Loucy (cell line): ENCODE measurements around the gene KRTAP10-3.

Experiments
- EZH2phosphoT487 ChIP-seq: fragments of 200-600 bp; IDR thresholded peaks from 2 replicates; pipeline ENCODE4 v1.6.1; 2018; ENCODE audit warnings: antibody characterized with exemption, mild to moderate bottlenecking, moderate library complexity, borderline replicate concordance
- TF ChIP-seq, protein P1 (sequence below): fragments of 200-600 bp; sonication (generic); conservative IDR thresholded peaks from 2 replicates; pipeline ENCODE4 v1.5.1; 2014; ENCODE audit warnings: mild to moderate bottlenecking, antibody characterized with exemption, low read length

DNA sequence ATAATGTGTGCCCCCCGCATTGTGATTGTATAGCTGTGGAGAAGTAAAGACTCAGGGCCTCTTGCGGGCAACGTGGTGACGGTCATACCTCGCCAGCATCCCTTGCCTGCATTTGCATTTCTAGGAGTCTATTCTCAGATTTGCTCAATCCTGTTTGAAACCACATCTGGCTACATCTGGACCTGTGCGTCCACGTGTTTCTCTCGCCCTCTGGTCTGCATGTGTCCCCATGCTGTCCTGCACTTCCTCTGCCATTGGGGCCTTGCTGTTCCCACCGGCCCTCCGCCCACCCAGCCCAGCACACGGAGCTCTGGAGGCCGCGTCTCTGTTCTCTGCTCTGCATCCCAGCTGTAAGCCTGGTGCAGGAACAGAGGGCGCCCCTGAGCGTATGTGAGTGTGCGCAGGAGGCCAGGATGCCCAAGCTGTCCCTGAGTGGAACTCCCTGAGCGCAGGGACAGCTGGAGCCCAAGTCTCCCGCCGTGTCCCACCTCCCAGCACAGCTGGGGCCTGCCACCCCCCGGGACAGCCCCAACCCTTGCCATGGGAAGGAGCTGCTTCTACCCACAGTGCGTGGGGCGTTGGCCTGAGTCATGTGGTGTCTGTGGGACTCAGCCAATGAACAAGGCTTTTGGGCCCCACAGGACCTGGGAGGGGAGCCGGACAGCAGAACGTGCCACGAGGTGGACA, 8.9 kb downstream of the KRTAP10-3 start:
- TF ChIP-seq, protein P1, sequence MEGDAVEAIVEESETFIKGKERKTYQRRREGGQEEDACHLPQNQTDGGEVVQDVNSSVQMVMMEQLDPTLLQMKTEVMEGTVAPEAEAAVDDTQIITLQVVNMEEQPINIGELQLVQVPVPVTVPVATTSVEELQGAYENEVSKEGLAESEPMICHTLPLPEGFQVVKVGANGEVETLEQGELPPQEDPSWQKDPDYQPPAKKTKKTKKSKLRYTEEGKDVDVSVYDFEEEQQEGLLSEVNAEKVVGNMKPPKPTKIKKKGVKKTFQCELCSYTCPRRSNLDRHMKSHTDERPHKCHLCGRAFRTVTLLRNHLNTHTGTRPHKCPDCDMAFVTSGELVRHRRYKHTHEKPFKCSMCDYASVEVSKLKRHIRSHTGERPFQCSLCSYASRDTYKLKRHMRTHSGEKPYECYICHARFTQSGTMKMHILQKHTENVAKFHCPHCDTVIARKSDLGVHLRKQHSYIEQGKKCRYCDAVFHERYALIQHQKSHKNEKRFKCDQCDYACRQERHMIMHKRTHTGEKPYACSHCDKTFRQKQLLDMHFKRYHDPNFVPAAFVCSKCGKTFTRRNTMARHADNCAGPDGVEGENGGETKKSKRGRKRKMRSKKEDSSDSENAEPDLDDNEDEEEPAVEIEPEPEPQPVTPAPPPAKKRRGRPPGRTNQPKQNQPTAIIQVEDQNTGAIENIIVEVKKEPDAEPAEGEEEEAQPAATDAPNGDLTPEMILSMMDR, result no peak
- no peak for TF ChIP-seq EZH2phosphoT487
